A549 treated with Mapracorat at 1 μM for 4 hours (cell line): ENCODE results near the gene OR5M10. TPM values are rescaled to one million over a fixed set of nuclear protein-coding genes. Genes with fewer than 3 reads are reported as not detected.

Source experiments
- total RNA-seq: library from RNA; stranded (reverse); fragments of 200-300 nt; extraction: Qiagen RNA extraction; gene quantifications from 5 replicates; pipeline ENCODE4 v1.2.3, GENCODE V29; 2022

The OR5M10 gene
- not detected in 5 replicates for total RNA-seq

DNA sequence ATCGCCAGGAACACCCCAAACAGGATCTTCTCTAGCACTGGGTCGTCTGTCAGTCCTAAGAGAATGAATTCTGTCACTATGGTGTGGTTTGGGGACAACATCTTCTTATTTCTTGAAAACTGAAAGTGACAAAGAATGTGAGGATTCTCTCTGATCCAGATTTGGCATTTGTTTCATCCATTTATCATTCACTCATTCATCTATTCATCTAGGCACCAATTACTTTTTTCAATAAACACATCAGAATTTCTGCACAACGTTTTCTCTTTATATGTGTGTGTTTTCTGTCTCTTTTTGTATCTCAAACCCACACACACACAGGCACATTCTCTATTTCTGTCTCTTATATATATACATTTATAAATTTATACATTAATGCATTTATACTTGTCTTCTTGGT lies at the start of gene OR5M10:
TSS of gene OR5M10 (minus strand) at position 101 of the 400 bp plus-strand sequence. CDS start at position 101, 0 bp downstream.

DNA sequence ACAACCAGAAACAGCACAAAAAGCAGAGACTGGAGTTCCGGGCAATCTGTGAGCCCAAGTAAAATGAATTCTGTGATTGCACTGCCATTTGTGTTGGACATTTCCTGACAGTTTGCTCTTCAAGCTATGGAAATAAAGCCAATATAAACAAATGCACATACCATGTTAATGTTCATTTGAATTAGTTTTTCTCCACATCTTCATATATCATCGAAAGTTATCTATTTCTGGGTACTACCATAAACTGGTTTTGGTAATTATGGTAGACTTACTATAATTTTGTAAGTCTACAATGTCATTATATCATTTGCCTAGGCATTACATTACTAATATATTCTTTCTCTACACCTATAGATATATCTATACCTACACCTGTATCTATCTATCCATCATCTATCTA lies 34.4 kb downstream of the OR5M10 start, which contains the start of gene OR5M11:
TSS of gene OR5M11 (minus strand) at position 101 of the 400 bp plus-strand sequence. CDS start at position 101, 0 bp downstream.

Other genes with a start within 250 kb of the OR5M10 start
- gene OR8K1, start 231.7 kb downstream of the OR5M10 start, total RNA-seq, result not detected in 5 replicates
- not detected in 5 replicates for gene OR8J1, start 223.4 kb downstream of the OR5M10 start, total RNA-seq
- not detected in 5 replicates for gene OR8U1, start 202.1 kb downstream of the OR5M10 start, total RNA-seq
- not detected in 5 replicates for gene OR5AL1, start 165.0 kb downstream of the OR5M10 start, total RNA-seq
- gene OR5M3, start 104.4 kb downstream of the OR5M10 start, total RNA-seq, result not detected in 5 replicates
- gene OR5M8, start 86.4 kb downstream of the OR5M10 start, total RNA-seq, result not detected in 5 replicates
- gene OR5M11, start 34.5 kb downstream of the OR5M10 start, total RNA-seq, result not detected in 5 replicates
- not detected in 5 replicates for gene OR5M1, start 37.2 kb upstream of the OR5M10 start, total RNA-seq
- not detected in 5 replicates for gene OR5AP2, start 64.7 kb upstream of the OR5M10 start, total RNA-seq
- not detected in 5 replicates for gene OR5AR1, start 86.0 kb upstream of the OR5M10 start, total RNA-seq
- gene OR9G1, start 121.4 kb upstream of the OR5M10 start, total RNA-seq, result not detected in 5 replicates
- gene OR9G4, start 171.0 kb upstream of the OR5M10 start, total RNA-seq, result not detected in 5 replicates